T-helper 2 cell (primary cell): ENCODE results near the gene XRCC4.
A peak's percentile ranks its signal among the peaks of the same experiment; 100 is the strongest.

Experiments
- DNase-seq, 5 experiments: peaks; one replicate each; pipeline versions ENCODE4 v3.0.0 to v3.0.0-alpha.2; 2012 to 2022

XRCC4 gene

DNA sequence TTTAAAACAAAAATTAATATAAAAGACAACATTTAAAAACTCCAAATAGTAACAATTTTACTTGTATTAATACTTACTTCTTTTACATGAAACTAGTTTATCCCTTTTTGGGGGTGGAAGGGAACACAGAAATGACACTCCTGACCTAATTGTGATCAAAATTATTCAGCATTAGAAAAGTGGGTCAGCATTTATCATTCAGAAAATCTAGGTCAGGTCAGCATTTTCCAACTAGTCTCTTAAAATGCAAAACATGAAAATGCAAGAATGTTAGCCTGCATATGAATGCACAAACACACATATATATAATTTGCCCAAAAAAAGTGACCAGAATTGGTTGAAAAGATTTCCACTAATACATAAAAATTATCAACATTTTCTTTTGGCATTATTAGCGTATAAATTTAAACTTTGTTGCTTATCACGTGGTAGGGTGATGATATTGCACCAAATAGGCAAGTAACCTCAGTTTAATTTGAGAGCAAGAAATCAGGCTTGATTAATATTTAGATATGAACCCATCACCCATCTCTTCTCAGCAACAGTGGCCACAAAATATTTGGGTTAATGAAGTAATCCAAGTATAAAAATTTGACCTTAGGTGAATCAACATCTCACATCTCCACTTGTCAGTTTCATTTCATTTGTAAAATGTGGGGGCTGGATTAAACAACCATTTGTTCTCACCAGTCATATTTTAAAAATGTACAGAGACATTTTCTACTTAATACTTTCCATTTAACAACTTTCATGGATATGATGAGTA lies 5.9 kb upstream of the XRCC4 start:
- DNase-seq = no peak

DNA sequence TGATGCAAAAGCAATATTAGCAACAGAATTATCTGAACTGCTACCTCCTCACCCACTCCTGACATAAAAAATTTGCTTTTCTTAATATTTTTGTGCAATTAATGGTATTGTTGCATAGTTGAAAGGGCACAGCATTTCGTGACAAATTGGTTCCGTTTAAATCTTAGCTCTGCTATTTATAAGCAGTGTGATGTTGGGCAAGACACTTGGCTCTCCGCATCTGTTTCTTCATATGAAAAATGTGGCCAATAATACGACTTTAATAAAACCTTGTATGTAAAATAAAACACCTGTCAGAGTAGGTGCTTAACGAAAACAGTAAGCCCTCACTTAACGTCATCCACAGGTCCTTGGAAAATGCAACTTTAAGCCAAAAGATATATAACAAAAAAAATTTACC lies 4.4 kb upstream of the XRCC4 start:
- DNase-seq = no peak

DNA sequence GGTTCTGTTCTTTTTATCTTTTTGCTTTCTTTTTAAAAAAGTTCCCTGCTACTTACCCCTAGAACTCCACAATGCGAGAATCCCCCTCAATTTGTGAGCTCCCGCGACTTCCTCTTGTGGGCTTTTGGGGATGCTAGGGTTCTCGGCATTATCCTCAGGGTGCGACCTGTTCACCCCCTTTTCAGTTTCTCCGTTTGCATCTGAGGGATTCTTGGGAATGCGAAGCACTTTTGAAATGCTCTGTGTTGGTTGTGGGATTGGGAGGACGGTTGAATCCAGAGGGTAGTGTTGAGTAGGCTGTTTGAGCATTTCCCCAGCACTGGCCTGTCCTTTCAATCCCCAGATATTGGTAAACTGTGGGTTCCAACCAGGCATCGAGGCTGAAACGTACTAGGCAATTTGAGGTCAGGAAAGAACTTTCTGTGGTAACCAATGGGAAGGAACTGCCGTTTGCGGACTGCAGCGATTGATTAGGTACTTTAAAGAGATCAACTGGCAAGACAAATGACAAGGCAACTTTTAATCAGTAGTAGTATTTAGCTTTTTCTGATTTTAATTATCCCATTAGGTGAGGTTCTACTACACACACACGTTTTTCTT lies 415 bp downstream of the XRCC4 start:
- DNase-seq = peak in 1 of 5 experiments; percentile 75

DNA sequence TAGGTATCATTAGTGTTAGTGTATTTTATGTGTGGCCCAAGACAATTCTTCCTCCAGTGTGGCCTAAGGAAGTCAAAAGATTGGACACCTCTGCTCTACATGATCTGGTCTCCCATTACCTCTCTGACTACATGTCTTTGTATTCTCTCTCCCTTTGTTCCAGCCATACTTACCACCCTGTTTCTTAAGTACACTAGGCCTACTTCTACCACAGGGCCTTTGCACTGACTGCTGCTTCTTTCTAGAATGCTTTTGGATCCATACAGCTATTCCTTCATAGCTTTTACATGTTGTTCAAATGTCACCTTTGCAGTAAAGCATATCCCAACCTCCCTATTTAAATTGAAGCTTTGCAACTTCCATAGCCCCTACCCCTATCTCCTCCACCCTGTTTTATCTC lies 5.4 kb downstream of the XRCC4 start:
- DNase-seq = no peak

DNA sequence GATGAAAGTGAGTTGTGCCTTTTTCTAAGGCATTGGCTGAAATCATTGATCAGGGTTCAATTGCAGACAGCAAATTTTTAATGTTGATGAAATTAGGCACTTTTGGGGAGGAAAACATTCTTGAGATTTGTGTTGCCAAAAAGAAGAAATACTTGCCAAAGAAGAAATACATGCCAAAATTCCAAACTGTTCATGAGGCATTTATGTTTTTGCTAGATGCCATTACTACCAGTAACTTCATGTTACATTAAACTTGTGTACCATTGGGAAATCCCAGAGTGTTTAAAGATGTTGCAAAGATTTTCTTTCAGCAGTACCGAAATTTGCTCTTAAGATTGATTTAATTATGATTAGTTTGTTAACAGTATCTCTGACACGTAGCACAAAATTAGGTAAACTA lies 7.0 kb downstream of the XRCC4 start:
- no peak for DNase-seq

DNA sequence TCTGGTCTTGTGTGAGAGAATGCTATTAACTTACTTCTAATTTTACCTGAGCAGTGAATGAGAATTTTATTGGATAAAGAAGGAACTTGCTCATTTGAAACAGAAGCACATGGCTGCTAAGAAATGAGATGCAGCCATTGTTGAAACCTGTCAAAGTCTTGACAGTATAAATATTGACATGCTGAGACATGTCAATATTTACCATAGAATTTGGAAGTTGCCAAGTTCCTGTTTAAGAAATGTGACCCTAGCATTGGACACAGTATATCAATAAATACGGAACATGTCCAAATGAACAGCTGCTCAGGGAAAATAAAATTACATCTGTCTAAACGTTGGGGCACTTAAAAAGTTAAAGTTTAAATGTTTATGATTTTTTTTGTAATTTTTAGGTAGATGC lies 7.8 kb downstream of the XRCC4 start:
- no peak for DNase-seq

DNA sequence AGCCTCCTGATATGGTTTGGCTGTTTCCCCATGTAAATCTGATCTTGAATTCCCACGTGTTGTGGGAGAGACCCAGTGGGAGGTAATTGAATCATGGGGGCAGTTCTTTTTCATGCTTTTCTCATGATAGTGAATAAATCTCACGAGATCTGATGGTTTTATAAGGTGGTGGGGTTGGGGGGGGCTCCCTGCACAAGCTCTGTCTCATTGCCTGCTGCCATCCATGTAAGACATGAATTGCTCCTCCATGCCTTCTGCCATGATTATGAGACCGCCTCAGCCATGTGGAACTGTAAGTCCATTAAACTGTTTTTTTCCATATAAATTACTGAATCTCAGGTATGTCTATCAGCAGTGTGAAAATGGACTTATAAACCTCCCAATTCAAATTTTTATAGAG lies 12.8 kb downstream of the XRCC4 start:
- no peak for DNase-seq

DNA sequence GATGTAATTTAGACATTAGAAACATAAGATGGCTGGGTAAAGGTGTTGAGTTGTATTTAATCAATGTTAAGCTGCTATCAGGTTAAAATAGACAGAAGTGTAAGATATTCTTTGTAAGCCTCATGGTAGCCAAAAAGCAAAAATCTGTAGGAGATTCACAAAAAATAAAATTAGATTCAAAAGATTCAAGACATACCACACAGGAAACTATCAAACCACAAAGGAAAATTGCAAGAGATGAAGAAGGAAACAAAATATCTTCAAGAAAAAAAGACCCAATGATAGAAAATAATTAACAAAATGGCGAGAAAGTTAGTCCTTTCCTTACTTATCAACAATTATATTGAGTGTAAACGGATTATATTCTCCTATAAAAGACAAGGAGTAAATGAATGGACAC lies 15.3 kb downstream of the XRCC4 start:
- no peak for DNase-seq

DNA sequence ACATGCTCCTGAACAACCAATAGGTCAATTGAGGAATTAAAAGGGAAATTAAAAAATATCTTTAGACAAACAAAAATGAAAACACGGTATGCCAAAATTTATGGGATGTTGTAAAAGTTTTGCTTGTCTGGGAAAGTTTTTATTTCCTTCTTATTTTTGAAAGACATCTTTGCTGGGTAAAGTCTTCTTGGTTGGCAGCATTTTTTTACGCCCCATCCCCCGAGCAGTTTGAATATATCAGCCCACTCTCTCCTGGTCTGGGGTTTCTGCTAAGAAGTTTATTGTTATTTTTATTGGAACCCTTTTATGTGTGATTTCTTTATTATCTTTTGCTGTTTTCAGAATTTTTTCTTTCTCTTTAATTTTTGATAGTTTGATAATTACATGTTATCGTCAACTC lies 16.3 kb downstream of the XRCC4 start:
- DNase-seq = no peak

DNA sequence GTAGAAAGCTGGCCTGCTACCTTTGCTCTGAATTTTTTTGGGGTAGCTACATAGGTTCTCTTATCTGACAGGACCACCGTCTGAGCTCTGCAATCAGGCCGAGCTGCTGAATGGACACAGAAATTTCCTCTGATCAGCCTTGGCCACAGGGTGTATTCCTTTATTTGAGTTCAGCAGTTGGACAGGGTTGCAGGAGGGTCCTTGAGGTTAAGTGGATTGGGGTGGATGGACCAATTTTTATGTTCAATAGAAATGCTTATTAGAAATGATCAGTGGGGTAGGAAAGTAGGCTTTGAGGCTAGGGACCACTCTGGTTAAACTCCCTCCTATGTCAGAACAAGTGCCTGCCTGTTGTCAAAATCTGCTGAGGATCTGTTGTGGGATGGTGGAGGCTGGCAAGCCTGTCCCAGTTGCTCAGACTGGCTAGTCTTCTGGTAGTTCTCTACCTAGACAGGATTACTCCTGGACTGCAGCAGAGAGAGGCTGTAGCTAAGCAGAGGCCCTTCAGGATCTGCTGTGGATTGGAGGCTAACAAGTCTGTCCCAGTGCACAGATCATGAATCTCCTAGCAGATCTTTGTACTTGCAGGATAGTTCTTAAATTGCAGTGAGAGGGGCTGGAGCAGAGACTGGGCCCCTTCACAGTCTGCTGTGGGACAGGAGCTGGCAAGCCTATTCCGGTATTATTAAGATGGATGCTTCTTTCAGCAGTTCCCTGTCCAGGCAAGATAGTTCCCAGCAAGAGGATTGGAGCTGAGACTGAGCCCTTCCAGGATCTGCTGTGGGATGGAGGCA lies 18.0 kb downstream of the XRCC4 start:
- no peak for DNase-seq

DNA sequence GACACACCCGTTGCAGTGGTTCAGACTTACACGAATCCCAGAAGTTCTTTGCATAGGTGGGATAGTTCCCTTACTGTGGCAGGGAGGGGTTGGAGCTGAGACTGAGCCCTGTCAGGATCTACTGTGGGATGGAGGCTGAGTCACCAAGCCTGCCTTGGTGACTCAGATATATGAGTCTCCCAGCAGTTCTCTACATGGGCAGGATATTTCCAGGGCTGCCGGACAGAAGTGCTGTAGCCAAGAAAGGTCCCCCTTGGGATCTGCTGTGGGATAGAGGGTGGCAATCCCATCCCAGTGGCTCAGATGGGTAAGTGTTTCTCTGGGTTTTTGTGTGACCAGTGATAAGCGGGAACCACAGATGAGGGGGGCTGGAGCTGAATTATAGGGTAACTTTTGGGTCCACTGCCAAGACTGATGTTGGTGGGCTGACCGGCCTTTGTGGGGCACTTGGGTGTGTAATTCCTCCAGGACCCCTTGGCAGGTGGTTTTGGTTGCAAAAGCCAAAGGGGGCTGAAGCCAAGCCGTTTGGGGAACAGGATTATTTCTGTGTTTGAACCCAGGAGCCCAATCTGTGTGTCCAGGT lies 18.7 kb downstream of the XRCC4 start:
- no peak for DNase-seq

DNA sequence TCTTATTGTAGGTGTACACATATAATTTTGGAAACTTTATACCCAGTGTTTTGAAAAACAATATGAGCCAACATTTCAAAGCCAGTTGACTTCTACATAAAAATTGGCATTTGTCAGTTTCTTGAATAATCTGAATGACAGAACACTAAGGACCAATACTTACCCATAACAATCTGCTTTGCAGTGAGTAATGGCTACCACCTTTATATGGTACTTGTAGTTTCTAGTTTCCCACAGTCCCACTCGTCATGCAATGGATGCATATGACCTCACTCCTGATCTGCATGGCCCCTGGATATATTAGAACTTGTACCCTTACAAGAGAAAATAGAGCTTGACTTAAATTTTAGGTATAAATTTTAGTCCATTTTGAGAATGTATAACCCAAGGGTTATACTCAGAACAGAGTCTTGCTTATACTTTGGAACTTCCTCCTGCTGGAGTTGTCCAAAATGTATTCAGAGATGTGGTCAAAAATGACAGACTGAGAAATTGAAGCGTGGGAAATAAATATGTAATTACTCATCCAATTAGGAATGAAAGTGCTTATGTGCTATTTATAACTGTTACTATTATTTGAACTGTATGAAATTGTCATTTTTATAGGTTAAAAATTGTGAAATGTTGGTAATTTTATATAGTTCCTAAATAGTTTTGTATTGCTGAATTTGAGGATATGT lies 19.5 kb downstream of the XRCC4 start:
- DNase-seq = no peak

DNA sequence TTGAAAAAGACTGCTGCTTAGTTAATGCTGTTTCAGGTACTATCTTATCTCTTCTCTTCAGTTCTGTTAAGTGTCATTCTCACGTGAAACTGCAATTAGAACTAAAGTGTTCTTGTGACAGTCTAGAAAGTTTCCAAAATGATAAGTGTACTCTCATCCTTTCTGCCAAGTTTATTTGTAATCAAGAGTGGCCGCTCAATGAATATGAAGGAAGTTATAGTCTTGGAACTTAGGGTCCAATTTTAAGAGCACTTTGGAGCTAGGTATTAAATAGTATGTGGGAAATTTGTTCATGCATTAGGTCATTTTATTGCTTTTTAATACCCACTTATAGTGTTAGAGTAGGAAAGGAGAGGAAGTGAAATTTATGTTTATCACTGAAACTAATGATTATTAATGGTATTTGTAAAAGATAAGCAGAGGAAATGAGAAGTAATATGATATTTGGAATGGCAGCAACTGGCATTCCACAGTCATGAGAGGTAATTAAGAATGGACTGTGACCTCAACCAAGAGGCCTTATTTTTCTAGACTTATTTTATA lies 20.4 kb downstream of the XRCC4 start:
- no peak for DNase-seq

DNA sequence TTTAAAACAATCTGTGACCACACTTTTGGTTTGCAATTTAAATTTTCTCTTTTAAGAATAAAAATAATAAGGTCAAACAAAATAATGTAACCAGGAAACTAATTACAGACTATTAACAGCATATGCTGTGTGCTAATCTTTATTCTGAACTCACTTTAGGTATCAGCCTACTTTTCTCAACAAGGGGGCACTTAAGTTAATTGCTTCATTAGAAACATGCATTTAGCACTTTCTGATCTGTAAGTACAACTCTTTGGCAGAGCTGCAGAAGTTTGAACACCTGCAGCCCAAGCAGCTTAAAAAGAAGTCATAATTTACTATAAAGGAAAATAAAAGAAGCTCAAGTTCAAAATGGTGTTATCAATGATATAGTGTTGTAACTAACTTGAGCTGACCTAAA lies 21.7 kb downstream of the XRCC4 start:
- no peak for DNase-seq

DNA sequence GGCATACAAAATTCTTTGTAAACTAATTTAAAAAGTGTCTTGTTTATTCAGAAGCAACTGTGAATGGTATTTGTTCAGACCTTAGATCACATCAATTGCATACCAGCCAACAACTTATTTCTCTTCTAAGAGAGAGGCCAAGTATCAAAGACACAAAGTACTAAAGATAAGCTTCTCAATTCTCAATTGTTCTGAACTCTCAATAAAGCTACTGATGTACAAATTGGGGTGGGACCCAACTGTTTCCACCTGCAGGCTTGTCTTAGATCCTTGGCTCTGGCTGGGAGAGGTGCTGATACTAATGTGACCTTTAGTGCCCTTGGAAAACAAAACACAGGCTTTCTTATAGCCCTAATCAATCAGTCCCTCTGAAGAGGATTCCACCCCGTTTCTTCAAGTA lies 22.1 kb downstream of the XRCC4 start:
- DNase-seq = no peak

DNA sequence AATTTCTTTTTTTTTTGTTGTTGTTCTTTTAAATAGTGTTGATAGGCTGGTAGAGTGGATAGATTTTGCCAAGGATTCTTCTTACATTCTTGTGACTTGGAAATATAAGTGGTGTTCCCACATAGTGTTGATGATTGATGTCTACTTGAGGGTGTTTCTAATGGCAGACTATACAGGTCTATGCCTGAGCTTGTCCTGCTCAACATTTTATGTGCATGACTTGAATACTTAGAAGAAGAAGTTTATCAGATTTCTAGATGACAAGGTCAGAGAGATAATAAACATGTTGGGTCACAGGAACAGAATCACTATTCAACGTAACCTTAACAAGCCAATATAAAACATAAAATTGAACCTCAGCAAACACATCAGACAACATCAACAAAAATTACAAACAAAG lies 24.2 kb downstream of the XRCC4 start:
- DNase-seq = no peak

DNA sequence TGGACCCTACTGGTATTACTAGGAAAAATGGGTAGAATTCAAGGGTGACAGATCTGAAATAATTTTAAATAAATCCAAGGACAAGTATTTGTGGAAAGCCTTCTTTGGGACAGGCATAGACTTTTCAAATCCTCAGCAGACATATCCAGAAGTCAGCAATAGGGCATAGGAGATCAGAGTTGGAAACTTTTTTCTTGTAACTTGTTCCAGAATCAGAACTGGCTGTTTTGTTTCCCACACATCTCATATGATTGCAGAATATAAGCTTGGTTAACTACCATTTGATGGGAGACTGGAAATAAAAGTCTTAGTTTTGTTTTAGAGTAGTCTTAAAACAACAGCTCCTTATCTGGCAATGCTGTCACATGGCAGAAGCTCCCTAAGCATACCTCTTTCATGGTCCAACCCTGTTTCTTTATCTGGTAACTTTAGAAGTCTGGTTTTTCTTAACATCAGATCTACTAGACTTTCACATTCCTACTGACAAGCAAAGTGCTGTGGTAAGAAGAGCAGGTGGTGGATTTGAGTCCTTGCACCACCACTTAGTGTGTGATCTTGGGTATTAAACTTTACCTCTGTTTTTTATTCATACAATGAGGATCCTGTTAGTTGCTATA lies 25.1 kb downstream of the XRCC4 start:
- no peak for DNase-seq

DNA sequence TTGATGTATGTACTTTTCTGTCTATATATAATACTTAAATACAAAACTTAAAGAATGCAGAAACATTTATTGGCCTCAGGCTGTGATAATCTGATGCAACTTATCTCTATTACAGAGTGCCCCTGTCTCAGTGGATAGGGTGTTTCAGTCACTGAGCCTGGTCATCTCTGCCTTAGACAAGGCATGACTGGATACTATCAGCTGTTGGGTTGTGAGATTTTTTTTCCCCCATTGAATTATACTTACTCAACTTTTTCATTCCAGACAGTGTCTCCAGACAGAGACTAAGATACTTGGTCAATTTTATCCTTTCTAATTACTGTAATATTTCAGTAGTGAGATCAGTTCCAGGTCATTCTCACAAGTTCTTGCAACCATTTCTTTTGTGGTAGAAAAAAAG lies 26.7 kb downstream of the XRCC4 start:
- DNase-seq = no peak

DNA sequence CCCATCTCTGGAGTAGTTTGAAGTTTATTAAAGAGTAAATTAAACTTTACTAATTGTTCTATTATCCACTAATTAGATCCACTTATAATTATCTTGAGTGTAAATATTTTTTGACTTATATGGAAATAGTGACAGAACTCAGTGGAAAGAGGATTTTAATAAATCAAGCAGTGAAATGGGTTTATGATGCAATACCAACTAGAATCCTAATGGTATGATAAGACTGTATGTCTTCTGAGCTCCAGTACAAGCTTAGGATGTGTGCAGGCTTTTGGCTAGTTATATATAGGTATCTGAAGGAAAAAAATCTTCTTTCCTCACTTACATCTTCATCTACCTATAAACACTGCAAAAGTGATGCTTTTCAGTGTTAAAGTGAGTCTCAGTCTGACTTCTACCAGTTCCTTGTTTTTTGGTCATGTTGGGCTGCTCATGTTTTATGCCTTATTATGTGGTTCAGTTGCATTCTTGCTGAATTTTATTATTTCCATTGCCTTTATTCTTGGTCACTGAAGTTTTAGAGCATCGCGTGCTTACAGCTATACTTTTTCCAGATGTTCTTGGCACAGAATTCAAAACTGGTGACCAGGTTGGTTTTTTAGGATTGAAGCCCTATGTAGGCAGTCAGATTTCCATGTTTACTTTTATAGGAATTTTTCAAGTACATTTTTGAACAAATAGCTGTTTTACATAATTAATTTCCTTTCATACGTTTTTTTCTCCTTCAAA lies 30.5 kb downstream of the XRCC4 start:
- DNase-seq = no peak

DNA sequence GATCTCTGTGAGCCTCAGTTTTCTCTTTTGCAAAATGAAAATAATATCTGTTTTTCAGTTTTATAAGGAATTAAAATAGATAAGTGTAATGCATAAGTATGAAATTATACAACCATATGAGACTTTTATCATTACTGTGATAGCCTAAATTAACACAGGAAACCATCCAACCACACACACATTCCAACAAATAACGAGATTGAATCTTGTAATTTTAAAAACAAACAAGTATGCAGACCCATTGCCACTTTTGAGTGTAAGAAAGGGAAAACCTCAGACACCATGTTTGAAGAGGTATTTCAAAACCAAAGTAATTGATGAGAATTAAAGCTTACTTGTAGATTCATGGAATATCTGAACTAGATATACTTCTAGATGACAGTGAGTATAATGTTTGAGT lies 32.0 kb downstream of the XRCC4 start:
- DNase-seq = no peak

DNA sequence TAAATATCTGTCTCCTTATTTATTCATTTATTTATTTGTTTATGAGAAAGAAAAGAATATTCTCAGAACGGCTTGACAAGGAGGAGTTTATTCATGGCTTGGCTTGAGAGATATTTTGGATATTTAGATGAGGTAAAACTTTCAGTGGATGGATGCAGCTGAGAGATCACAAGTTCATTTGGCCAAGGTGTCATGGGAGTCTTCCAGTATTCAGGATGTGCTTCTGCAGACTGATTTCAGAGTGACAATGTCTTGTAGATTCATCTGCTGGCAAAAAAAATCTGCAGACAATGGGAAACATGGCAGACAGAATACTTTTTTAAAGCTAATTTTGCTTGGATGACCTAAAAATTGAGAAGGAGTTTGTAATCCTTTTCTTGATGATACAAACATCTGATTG lies 38.5 kb downstream of the XRCC4 start:
- no peak for DNase-seq

DNA sequence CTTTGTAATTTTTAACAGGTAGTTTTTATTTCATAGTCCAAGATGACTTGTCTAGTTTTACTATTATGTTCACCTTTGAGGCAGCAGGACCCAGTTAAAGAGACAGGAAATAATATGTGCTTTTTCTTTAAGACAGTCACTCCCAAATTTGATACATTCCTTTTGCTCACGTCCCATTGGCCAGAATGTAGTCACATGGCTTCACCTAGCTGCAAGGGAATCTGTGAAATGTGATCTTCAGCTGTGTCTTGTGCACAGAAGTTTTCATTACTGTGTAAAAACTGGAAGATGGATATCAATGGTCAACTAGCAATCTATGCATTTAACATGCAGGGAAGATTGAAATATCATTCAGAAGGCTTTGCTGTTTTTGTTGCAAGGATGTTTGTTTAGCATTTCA lies 41.1 kb downstream of the XRCC4 start:
- no peak for DNase-seq
